ENCODE data around the gene ZCWPW1. TPM values are rescaled to one million over a fixed set of nuclear protein-coding genes. Genes with fewer than 3 reads are reported as not detected.
A peak's percentile ranks its signal among the peaks of the same experiment; 100 is the strongest.

Gene ZCWPW1
- total and polyA plus RNA-seq, 10 of the 15 experiments (the other 5 are each of a cell fraction or from before 2014, with no cell fraction given): 1.3 to 4.4 (median 3.7) TPM

DNA sequence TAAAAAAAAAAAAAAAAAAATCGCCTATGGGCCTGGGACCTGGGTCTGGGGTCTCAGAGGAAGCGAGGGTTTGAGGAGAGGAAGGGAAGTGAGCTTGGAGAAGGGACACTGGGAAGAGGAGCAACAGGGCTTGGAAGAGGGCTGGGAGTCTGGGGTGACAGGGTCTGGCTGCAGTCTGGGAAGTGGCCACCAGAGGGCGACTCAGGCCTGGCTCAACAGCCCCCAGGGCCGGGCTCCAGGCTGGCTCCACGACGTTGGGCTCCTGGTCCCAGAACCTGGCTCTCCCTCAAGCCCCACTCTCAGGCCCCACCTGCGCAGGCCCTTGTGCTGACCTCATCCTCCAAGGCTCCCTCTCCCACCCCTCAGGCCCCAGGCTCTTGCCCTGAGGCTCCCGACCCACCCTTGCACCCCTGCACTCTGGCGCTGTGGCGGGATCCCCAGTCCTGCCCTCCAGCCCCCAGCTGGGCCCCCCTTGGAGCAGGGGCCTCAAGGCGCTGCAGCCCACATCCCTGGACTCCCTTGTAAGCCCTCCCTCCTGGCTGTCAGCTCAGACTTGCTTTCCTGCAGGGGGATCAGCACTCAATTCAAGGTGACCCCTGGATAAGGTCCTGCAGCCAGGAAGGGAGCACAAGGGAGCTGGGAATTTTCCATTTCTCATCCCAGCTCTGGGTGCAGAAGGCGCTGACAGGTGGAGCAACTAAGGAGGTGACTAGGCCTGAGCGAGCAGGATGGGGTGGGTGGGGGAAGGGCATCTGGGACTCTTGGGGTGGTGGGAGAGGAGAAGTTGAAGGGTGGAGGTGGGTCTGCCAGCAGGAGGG is 40.9 kb upstream of the ZCWPW1 start (continued):
- TF ChIP-seq CTCF (IDR thresholded peaks at IDR 0.05 in 2 of 3, conservative IDR thresholded peaks at IDR 0.05 in 1 of 3; ENCODE audit: control insufficient read depth in 2 of 3, extremely low read depth in 1 of 3, insufficient read depth in 1 of 3, low read depth in 3 of 3, low read length in 3 of 3) (peak; percentile 95 to 96 (median 96)), PKNOX1 (IDR thresholded peaks at IDR 0.05) (no peak), NR2F1 (conservative IDR thresholded peaks at IDR 0.05) (0 out of 2 replicates have a peak, but pooled peaks have one; percentile 21), RAD21 (IDR thresholded peaks at IDR 0.05; ENCODE audit: insufficient read depth, low read depth, low read length) (peak; percentile 85)

DNA sequence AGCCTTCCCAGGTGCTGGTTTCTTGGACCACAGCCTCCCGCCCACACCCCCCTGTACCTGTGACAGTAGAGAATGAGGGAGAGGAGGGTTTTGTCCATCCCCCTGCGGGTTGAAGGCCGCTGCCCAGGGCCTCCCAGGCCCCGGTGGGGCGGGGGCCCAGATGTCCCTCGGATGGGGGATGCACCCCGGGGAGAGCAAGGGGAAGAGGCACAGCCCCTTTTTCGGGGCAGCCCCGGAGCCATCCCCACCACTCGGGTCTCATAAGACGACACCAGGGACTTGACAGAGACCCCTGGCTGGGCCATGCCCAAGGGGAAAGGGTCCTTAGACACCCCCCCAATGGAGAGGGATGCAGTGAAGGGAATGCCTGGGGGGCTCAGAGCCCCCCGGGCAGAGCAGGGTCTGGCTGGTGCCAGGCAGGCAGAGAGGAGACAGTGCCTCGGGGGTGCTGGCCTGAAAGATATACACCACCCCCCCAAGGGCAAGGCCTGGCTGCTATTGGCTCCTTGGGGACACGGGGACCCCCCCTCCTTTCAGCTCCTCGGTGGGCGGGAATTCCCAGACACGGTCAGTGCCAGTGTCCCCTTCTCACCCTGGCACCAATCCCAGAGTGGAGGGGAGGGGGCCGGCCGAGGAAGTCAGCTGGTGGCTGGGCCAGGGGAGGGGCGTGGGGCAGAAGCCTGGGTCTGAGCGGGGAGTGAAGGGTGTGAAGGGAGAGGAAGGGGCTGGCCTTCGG is 39.3 kb upstream of the ZCWPW1 start:
- H3K4me2 ChIP-seq (ENCODE audit: control insufficient read depth, insufficient read depth): no peak overlapping the region
- TF ChIP-seq BRCA1 (IDR thresholded peaks at IDR 0.05; ENCODE audit: low read depth, low read length) (no peak), MEF2A (IDR thresholded peaks at IDR 0.05; ENCODE audit: insufficient read depth, low read depth, low read length) (no peak), SP1 (IDR thresholded peaks at IDR 0.05; ENCODE audit: low read depth, low read length) (no peak)
- TF ChIP-seq, protein P1, sequence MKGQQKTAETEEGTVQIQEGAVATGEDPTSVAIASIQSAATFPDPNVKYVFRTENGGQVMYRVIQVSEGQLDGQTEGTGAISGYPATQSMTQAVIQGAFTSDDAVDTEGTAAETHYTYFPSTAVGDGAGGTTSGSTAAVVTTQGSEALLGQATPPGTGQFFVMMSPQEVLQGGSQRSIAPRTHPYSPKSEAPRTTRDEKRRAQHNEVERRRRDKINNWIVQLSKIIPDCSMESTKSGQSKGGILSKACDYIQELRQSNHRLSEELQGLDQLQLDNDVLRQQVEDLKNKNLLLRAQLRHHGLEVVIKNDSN (IDR thresholded peaks at IDR 0.05; ENCODE audit: borderline replicate concordance, extremely low read length, insufficient read depth, low read depth, low read length): no peak
- no peak for ATAC-seq
- H3K27me3 ChIP-seq (replicated peaks in 1 of 2; ENCODE audit: control insufficient read depth in 2 of 2, insufficient read depth in 2 of 2, low read length in 1 of 2): no peaks in the 10 kb centered on the region
- H4K20me1 ChIP-seq (ENCODE audit: control insufficient read depth, insufficient read depth): no peaks in the 10 kb centered on the region
- POLR2A ChIA-PET: interaction anchor here (0.7 kb wide), 1 partner anchor 15 kb away, joined by 3 read pairs; no protein-coding TSS in a partner anchor
- no peak for DNase-seq (ENCODE audit: low read depth, low spot score)
- WGBS (ENCODE audit: insufficient coverage, insufficient replicate concordance, low lambda C conversion rate, missing lambda C conversion rate): 88% methylated on average over 20 of the region's 22 CpGs
- in situ Hi-C loops (cut with MboI): loop anchor here (25.0 kb wide), 1 partner anchor 219 kb away; the partner anchor contains the start of gene GIGYF1
- H3K9ac ChIP-seq (ENCODE audit: control insufficient read depth, insufficient read depth, low read length): no peak overlapping the region
- CTCF ChIA-PET: interaction anchor here (0.6 to 2.2 kb wide), 2 partner anchors 117 to 471 kb away, joined by 3 to 5 read pairs; no protein-coding TSS in a partner anchor
- H3K4me1 ChIP-seq (ENCODE audit: control insufficient read depth, insufficient read depth, low read length): no peaks in the 10 kb centered on the region; the same call in 1 of the 2 replicates
- intact Hi-C loops (cut with micrococcal nuclease; ENCODE audit: unreplicated experiment): no loop called here
- SMC1A ChIA-PET (ENCODE audit: uncharacterized antibody, unreplicated experiment): interaction anchor here (0.5 to 0.9 kb wide), 2 partner anchors 122 to 334 kb away, joined by 3 read pairs; no protein-coding TSS in a partner anchor
- RAD21 ChIA-PET (ENCODE audit: unreplicated experiment): interaction anchor here (1.1 to 2.8 kb wide), 2 partner anchors 74 to 91 kb away, joined by 4 to 24 read pairs; no protein-coding TSS in a partner anchor
- BruUV-seq (replicated peaks): no TSS peak
- H3K4me3 ChIP-seq: no peak overlapping the region
- no peak for FAIRE-seq
- no peak overlapping the region for H3K27ac ChIP-seq (ENCODE audit: control insufficient read depth, insufficient read depth)
- peaks cover 6% of the 10 kb centered on the region in 2 experiments; a peak in 3 of 4 replicates for H3K36me3 ChIP-seq (ENCODE audit: control insufficient read depth in 2 of 2, insufficient read depth in 2 of 2, low read length in 1 of 2)
- H2AFZ ChIP-seq (ENCODE audit: control insufficient read depth, low read depth, low read length): no peak overlapping the region
- 0 out of 2 replicates have a peak, but pooled peaks cover 3% of the 10 kb centered on the region for H3K79me2 ChIP-seq (ENCODE audit: control insufficient read depth, insufficient read depth, low read length)
- H3K9me3 ChIP-seq (replicated peaks; ENCODE audit: control insufficient read depth, insufficient read depth, low read length): no peaks in the 10 kb centered on the region
